ENCODE data around the gene GIT2.

DNA sequence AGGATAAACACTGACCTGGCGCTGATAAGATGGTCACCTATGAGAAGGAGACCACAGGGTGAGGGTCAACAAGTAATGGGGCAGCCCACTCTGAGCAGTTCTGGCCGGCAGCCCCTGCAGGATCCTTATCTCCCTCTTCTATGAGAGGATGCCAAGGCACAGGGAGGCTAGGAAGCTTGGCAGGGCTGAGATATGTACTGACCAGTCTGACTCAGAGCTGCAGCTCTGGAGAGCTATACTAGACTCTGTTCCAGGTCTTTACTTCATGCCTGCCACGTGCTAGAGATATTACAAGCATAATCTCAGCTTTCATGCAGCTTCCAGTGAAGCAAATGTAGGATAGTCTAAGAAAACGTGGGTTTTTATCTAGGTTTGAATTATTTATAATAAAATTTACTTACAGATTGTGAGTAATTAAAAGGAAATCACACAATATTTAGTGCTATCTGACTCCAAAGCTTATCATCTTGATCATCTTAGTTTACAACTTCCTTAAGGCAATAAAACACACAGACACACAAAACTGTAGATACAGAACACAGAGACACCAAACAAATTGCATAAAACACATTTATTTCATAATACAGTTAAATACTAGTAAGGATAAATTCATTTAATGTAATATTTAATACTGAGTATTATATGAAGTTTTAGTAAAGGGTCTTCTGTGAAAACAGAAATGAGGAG lies 32.3 kb downstream of the GIT2 start:
- TF ChIP-seq POLR2A (IDR thresholded peaks at IDR 0.05; ENCODE audit: low read depth, low read length) = no peak
- no peak for TF ChIP-seq POLR2AphosphoS5 (IDR thresholded peaks at IDR 0.05; ENCODE audit: low read depth, low read length)
- no peak for TF ChIP-seq TAF1 (IDR thresholded peaks at IDR 0.05; ENCODE audit: borderline replicate concordance, low read depth, low read length)
